ENCODE data around the gene WDR55. TPM values are rescaled to one million over a fixed set of nuclear protein-coding genes. Genes with fewer than 3 reads are reported as not detected.

Gene WDR55
- total and polyA plus RNA-seq, 2 of the 13 experiments (the other 11 are each of a cell fraction or from before 2014, with no cell fraction given) = 17.7 to 18.2 TPM

GRCh38 chr5:140696891-140697492, 32.3 kb downstream of the WDR55 start (continued):
- TF ChIP-seq ZSCAN30 (CRISPR knock-in tag; IDR thresholded peaks at IDR 0.05) = no peak
- TF ChIP-seq ZNF33B (CRISPR knock-in tag; IDR thresholded peaks at IDR 0.05) = no peak
- TF ChIP-seq, protein P1, sequence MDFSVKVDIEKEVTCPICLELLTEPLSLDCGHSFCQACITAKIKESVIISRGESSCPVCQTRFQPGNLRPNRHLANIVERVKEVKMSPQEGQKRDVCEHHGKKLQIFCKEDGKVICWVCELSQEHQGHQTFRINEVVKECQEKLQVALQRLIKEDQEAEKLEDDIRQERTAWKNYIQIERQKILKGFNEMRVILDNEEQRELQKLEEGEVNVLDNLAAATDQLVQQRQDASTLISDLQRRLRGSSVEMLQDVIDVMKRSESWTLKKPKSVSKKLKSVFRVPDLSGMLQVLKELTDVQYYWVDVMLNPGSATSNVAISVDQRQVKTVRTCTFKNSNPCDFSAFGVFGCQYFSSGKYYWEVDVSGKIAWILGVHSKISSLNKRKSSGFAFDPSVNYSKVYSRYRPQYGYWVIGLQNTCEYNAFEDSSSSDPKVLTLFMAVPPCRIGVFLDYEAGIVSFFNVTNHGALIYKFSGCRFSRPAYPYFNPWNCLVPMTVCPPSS (IDR thresholded peaks at IDR 0.05) = no peak
- no peak for TF ChIP-seq ZNF234 (CRISPR knock-in tag; conservative IDR thresholded peaks at IDR 0.05)
- no peak for TF ChIP-seq IRF9 (CRISPR knock-in tag; IDR thresholded peaks at IDR 0.05; ENCODE audit: borderline replicate concordance)

DNA sequence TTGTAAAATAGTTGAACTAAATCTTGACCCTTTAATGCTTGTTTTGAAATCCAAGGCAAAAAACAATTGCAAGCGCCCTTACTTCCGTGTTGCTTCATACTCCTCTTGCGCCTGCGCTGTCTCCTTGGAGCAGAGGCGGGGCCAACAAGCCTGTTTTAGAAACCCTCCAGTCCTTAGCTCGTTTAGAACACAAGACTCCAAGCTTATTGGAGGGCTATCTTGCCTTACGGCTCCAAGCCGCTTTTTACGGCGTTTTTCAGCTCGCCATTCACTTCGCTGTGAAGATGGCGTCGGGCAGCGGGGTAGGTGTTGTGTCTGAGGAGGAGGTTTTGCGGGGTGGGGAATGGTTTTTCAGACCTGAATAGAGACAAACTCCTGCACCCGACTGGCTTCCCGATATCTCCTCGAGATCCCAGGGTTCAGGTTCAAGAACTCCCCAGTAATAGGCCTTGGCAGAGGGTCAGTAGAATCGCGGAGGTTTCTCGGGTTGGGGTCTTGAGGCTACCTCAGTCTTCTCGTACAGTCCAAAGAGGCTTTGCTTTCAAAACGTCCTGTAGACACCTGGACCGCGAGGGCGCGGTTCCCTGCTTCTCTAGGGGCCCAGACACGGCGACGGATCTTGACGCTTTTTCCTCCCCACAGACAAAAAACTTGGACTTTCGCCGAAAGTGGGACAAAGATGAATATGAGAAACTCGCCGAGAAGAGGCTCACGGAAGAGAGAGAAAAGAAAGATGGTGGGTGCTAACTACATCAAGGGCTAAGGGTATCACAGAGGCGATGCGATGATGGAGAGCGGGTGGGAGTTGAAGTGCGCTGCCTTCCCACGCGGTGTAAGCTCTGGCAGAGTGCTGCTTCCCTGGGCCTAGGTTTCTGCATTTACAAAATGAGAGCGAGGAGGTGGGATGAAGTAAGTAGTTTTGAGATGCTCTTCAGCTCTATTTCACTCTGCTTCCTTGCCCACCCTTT, 35.8 kb downstream of the WDR55 start, which contains the start of gene ZMAT2:
Gene ZMAT2 (plus strand): TSS at position 271 of the 968 bp plus-strand sequence. CDS start 14 bp downstream, at position 285.
- WGBS (ENCODE audit: low lambda C conversion rate) = 6% methylated on average over 43 of the region's 44 CpGs
- Histone ChIP-seq H4K20me1 (ENCODE audit: insufficient read depth, low read length) (no peaks in the 10 kb centered on the region), H3K4me3 (replicated peaks in 1 of 3; ENCODE audit: insufficient read depth in 1 of 3, low read depth in 2 of 3, low read length in 3 of 3) (peak within 1 kb of the TSS; percentile 71 to 94 (median 82)), H3K79me2 (ENCODE audit: insufficient read depth, low read length) (peaks cover 25% of the 10 kb centered on the region), H3K4me2 (ENCODE audit: low read depth, low read length) (peak within 1 kb of the TSS; percentile 87), H3K9me3 (ENCODE audit: low read length) (no peaks in the 10 kb centered on the region), H3K9ac (ENCODE audit: insufficient read depth, low read depth, low read length) (peak within 1 kb of the TSS; percentile 90), H3K4me1 (ENCODE audit: insufficient read depth, low read length) (peaks cover 18% of the 10 kb centered on the region), H3K36me3 (replicated peaks in 1 of 2; ENCODE audit: control insufficient read depth in 1 of 2, insufficient read depth in 2 of 2, low read length in 2 of 2) (peaks cover 27 to 76% of the 10 kb centered on the region in 2 experiments), H3K27ac (ENCODE audit: extremely low read length, insufficient read depth, low read length) (peak within 1 kb of the TSS; percentile 71), H3K27me3 (ENCODE audit: control insufficient read depth in 1 of 2, insufficient read depth in 2 of 2, low read length in 2 of 2) (no peaks in the 10 kb centered on the region; a peak in 1 of 5 replicates), H2AFZ (ENCODE audit: low read length) (no peak within 1 kb of the TSS)
- in situ Hi-C loops (cut with HindIII; ENCODE audit: extremely low pct_ligation_motif_present, low pct_unique_long_range_greater_than_20kb) = no loop called here
- intact Hi-C loops (cut with micrococcal nuclease; ENCODE audit: unreplicated experiment) = loop anchor here (1.0 kb wide), 1 partner anchor 11 kb away; no protein-coding TSS in a partner anchor
- ChIA-PET CTCF (ENCODE audit: low intra/inter-chr PET ratio, low total read pairs) (no interaction called here), POLR2A (interaction anchor here (0.5 to 2.4 kb wide), 14 partner anchors 8 to 299 kb away, joined by 3 to 44 read pairs (median 6); partner anchors contain the start of genes ANKHD1, EIF4EBP3, HARS1 and HARS2)
- BruUV-seq (replicated peaks) = TSS peak; percentile 60
- ATAC-seq (peak; percentile 97), FAIRE-seq (peak; percentile 98), DNase-seq (ENCODE audit: low spot score) (peak; percentile 97)
- TF ChIP-seq ZNF598 (CRISPR knock-in tag; IDR thresholded peaks at IDR 0.05; ENCODE audit: borderline replicate concordance) (peak; percentile 29; the same call in 1 of the 2 replicates), TOE1 (CRISPR knock-in tag; IDR thresholded peaks at IDR 0.05) (0 out of 2 replicates have a peak, but pooled peaks have one; percentile 65), JUND (CRISPR knock-in tag; IDR thresholded peaks at IDR 0.05) (no peak), ETV5 (CRISPR knock-in tag; IDR thresholded peaks at IDR 0.05; ENCODE audit: borderline replicate concordance) (0 out of 2 replicates have a peak, but pooled peaks have one; percentile 5), CREB1 (IDR thresholded peaks at IDR 0.05) (no peak), CREB1 (CRISPR knock-in tag; IDR thresholded peaks at IDR 0.05) (peak; percentile 87; the same call in 1 of the 2 replicates), GATAD2A (CRISPR knock-in tag; IDR thresholded peaks at IDR 0.05) (peak; percentile 63; the same call in 1 of the 2 replicates), ATF5 (CRISPR knock-in tag; IDR thresholded peaks at IDR 0.05; ENCODE audit: low read depth) (no peak), ZNF550 (CRISPR knock-in tag; IDR thresholded peaks at IDR 0.05; ENCODE audit: borderline replicate concordance) (0 out of 2 replicates have a peak, but pooled peaks have one; percentile 2), NR2C2 (CRISPR knock-in tag; IDR thresholded peaks at IDR 0.05; ENCODE audit: borderline replicate concordance) (peak; percentile 29; the same call in 1 of the 2 replicates), SP4 (CRISPR knock-in tag; IDR thresholded peaks at IDR 0.05) (no peak), GPBP1L1 (CRISPR knock-in tag; IDR thresholded peaks at IDR 0.05) (no peak)

All from HepG2 (cell line).